CD8-positive, alpha-beta memory T cell (primary cell): ENCODE data around the gene FOXL3. TPM values are rescaled to one million over a fixed set of nuclear protein-coding genes. Genes with fewer than 3 reads are reported as not detected.
A peak's percentile ranks its signal among the peaks of the same experiment; 100 is the strongest.

ENCODE experiments used
- CTCF ChIA-PET: fragments of 350-600 bp; sonication (Branson Sonifier 250); formaldehyde crosslinking; loops from one replicate; lab custom pipeline; 2021; ENCODE audit warnings: antibody characterized with exemption; lab: Charles Lee
- POLR2A ChIA-PET: fragments of 350-600 bp; sonication (Branson Sonifier 250); formaldehyde crosslinking; loops from one replicate; lab custom pipeline; 2021; ENCODE audit warnings: antibody characterized with exemption; lab: Charles Lee
- DNase-seq, 5 donors: peaks; one replicate each; pipeline versions ENCODE4 v3.0.0 to v3.0.0-alpha.2; 2020 to 2022; ENCODE audit warnings: mixed read lengths in 1 of 5
- H3K27ac ChIP-seq: one replicate; pipeline ENCODE4 v1.7.0; 2013; ENCODE audit warnings: low read depth, mild to moderate bottlenecking, low read length, moderate library complexity
- H3K27me3 ChIP-seq: 2 replicates; pipeline ENCODE4 v1.7.0; 2013; ENCODE audit warnings: low read length, mild to moderate bottlenecking; ENCODE audit not compliant: insufficient read depth, poor library complexity, severe bottlenecking
- H3K36me3 ChIP-seq: 2 replicates; pipeline ENCODE4 v1.7.0; 2013; ENCODE audit warnings: mild to moderate bottlenecking, low read length, moderate library complexity; ENCODE audit not compliant: insufficient read depth
- H3K4me1 ChIP-seq: 2 replicates; pipeline ENCODE4 v1.7.0; 2013; ENCODE audit warnings: mild to moderate bottlenecking, low read length, moderate library complexity; ENCODE audit not compliant: insufficient read depth
- H3K4me3 ChIP-seq: 2 replicates; pipeline ENCODE4 v1.7.0; 2013; ENCODE audit warnings: mild to moderate bottlenecking, low read length
- H3K9me3 ChIP-seq: 2 replicates; pipeline ENCODE4 v1.7.0; 2013; ENCODE audit warnings: mild to moderate bottlenecking, low read length
- H3K27ac Mint-ChIP-seq, 8 donors: one replicate each; pipeline ENCODE4 v1.8.0; 2020 to 2021; ENCODE audit warnings: mixed read lengths in 8 of 8, mild to moderate bottlenecking in 6 of 8, inconsistent platforms in 3 of 8, moderate library complexity in 3 of 8
- H3K27me3 Mint-ChIP-seq, 2 donors: one replicate each; pipeline ENCODE4 v1.8.0; 2020 to 2021; ENCODE audit warnings: mixed read lengths in 2 of 2, mild to moderate bottlenecking in 1 of 2, moderate library complexity in 1 of 2
- H3K36me3 Mint-ChIP-seq, 3 donors: one replicate each; pipeline ENCODE4 v1.8.0; 2020 to 2021; ENCODE audit warnings: mixed read lengths in 3 of 3, inconsistent platforms in 1 of 3, mild to moderate bottlenecking in 1 of 3
- H3K4me1 Mint-ChIP-seq, 3 donors: one replicate each; pipeline ENCODE4 v1.8.0; 2020 to 2021; ENCODE audit warnings: mixed read lengths in 3 of 3, inconsistent platforms in 1 of 3, mild to moderate bottlenecking in 1 of 3
- H3K4me3 Mint-ChIP-seq, 7 donors: one replicate each; pipeline ENCODE4 v1.8.0; 2020 to 2021; ENCODE audit warnings: mixed read lengths in 7 of 7, mild to moderate bottlenecking in 6 of 7, moderate library complexity in 4 of 7, inconsistent platforms in 2 of 7
- H3K9me3 Mint-ChIP-seq, 5 donors: one replicate each; pipeline ENCODE4 v1.8.0; 2020 to 2022; ENCODE audit warnings: mixed read lengths in 5 of 5, mild to moderate bottlenecking in 3 of 5, moderate library complexity in 2 of 5, inconsistent platforms in 1 of 5
- polyA plus RNA-seq: library from polyadenylated mRNA; unstranded; fragments of 300-500 nt; fragmentation: Illumina TruSeq; gene quantifications from one replicate; pipeline ENCODE4 v1.2.3, GENCODE V29; 2021
- total RNA-seq, 2 experiments: library from RNA; stranded (reverse); gene quantifications; one replicate each; pipeline ENCODE4 v1.2.3, GENCODE V29; 2021

The FOXL3 gene
- total and polyA plus RNA-seq, 3 experiments from 2014 or later, result not detected

- Mint-ChIP-seq H3K4me1 (peaks cover 8 to 10% (median 10%) of the 10 kb centered on the region in 3 donors), H3K9me3 (no peaks in the 10 kb centered on the region), H3K27me3 (peaks cover 8 to 9% of the 10 kb centered on the region in 2 donors), H3K4me3 (no peak overlapping the region), H3K27ac (no peak overlapping the region), H3K36me3 (no peaks in the 10 kb centered on the region)
- Histone ChIP-seq H3K36me3 (no peaks in the 10 kb centered on the region), H3K27me3 (no peaks in the 10 kb centered on the region), H3K4me3 (no peak overlapping the region), H3K27ac (no peak overlapping the region), H3K4me1 (peaks cover 3% of the 10 kb centered on the region), H3K9me3 (no peaks in the 10 kb centered on the region)
- DNase-seq, result no peak
- POLR2A ChIA-PET, result no interaction called here
- CTCF ChIA-PET, result no interaction called here
These were observed 49.0 kb downstream of the FOXL3 start for GRCh38 chr7:339062-339342.

GRCh38 chr7:339696-340095 is 49.7 kb downstream of the FOXL3 start:
- Mint-ChIP-seq H3K27me3 (peaks cover 8 to 9% of the 10 kb centered on the region in 2 donors), H3K27ac (peak overlapping the region in 1 of 8 donors; percentile 68), H3K4me1 (peaks cover 5 to 6% (median 5%) of the 10 kb centered on the region in 3 donors), H3K9me3 (no peaks in the 10 kb centered on the region), H3K36me3 (no peaks in the 10 kb centered on the region), H3K4me3 (no peak overlapping the region)
- no peak overlapping the region for H3K27ac ChIP-seq
- ChIA-PET POLR2A (no interaction called here), CTCF (no interaction called here)
- H3K27me3 ChIP-seq, result no peaks in the 10 kb centered on the region
- DNase-seq, result no peak
- no peak overlapping the region for H3K4me3 ChIP-seq
- no peaks in the 10 kb centered on the region for H3K36me3 ChIP-seq
- H3K4me1 ChIP-seq, result peaks cover 3% of the 10 kb centered on the region
- H3K9me3 ChIP-seq, result no peaks in the 10 kb centered on the region

GRCh38 chr7:340200-340937 is 50.4 kb downstream of the FOXL3 start:
- Mint-ChIP-seq H3K4me3 (no peak overlapping the region), H3K9me3 (peaks cover 0 to 3% (median 0%) of the 10 kb centered on the region in 5 donors), H3K36me3 (no peaks in the 10 kb centered on the region), H3K27me3 (peaks cover 8 to 9% of the 10 kb centered on the region in 2 donors), H3K27ac (no peak overlapping the region), H3K4me1 (peaks cover 0 to 2% (median 0%) of the 10 kb centered on the region in 3 donors)
- H3K4me1 ChIP-seq, result peaks cover 3% of the 10 kb centered on the region
- ChIA-PET CTCF (no interaction called here), POLR2A (no interaction called here)
- H3K36me3 ChIP-seq, result no peaks in the 10 kb centered on the region
- no peaks in the 10 kb centered on the region for H3K9me3 ChIP-seq
- no peak for DNase-seq
- no peak overlapping the region for H3K27ac ChIP-seq
- no peak overlapping the region for H3K4me3 ChIP-seq
- no peaks in the 10 kb centered on the region for H3K27me3 ChIP-seq

Other genes with a start within 250 kb of the FOXL3 start
- gene FAM20C, start 97.6 kb upstream of the FOXL3 start, total RNA-seq, result 1 to 10 TPM; 3.2 to 3.6 TPM
- gene FAM20C, start 97.6 kb upstream of the FOXL3 start, polyA plus RNA-seq, result not detected
- gene PDGFA, start 229.7 kb downstream of the FOXL3 start, total RNA-seq, result 10 to 100 TPM; 11.6 to 11.9 TPM
- gene PDGFA, start 229.7 kb downstream of the FOXL3 start, polyA plus RNA-seq, result 0.68 TPM